H9 (cell line): ENCODE results near the gene SRD5A2. TPM values are rescaled to one million over a fixed set of nuclear protein-coding genes. Genes with fewer than 3 reads are reported as not detected.

Source experiments
- DNase-seq: peaks from one replicate; pipeline ENCODE4 v3.0.0-alpha.2; 2017
- H2AFZ ChIP-seq: one replicate; pipeline ENCODE4 v1.6.1; 2013; ENCODE audit warnings: mild to moderate bottlenecking, low read length, control low read depth, moderate library complexity
- H2AK5ac ChIP-seq: 2 replicates; pipeline ENCODE4 v1.6.1; 2013; ENCODE audit warnings: low read length, control low read depth, mixed read lengths; ENCODE audit not compliant: insufficient read length
- H2BK120ac ChIP-seq: one replicate; pipeline ENCODE4 v1.6.1; 2013; ENCODE audit warnings: low read depth, mild to moderate bottlenecking, low read length, control low read depth, inconsistent platforms; ENCODE audit not compliant: poor library complexity, severe bottlenecking
- H2BK12ac ChIP-seq: 2 replicates; pipeline ENCODE4 v1.6.1; 2013; ENCODE audit warnings: low read length, control low read depth, mixed read lengths, low read depth; ENCODE audit not compliant: insufficient read length
- H2BK15ac ChIP-seq: 2 replicates; pipeline ENCODE4 v1.6.1; 2013; ENCODE audit warnings: low read depth, low read length, control low read depth
- H2BK20ac ChIP-seq: one replicate; pipeline ENCODE4 v1.6.1; 2013; ENCODE audit warnings: low read depth, mild to moderate bottlenecking, low read length, control low read depth, inconsistent platforms; ENCODE audit not compliant: poor library complexity, severe bottlenecking
- H2BK5ac ChIP-seq: 2 replicates; pipeline ENCODE4 v1.6.1; 2013; ENCODE audit warnings: low read length, control low read depth, mixed read lengths; ENCODE audit not compliant: insufficient read length
- H3K14ac ChIP-seq: 2 replicates; pipeline ENCODE4 v1.6.1; 2013; ENCODE audit warnings: low read length, control low read depth; ENCODE audit not compliant: insufficient read depth
- H3K18ac ChIP-seq: 2 replicates; pipeline ENCODE4 v1.6.1; 2013; ENCODE audit warnings: low read depth, mild to moderate bottlenecking, mixed read lengths, low read length, control low read depth; ENCODE audit not compliant: insufficient read length
- H3K23ac ChIP-seq: 2 replicates; pipeline ENCODE4 v1.6.1; 2013; ENCODE audit warnings: low read length, control low read depth, mixed read lengths, low read depth; ENCODE audit not compliant: insufficient read length
- H3K23me2 ChIP-seq: 2 replicates; pipeline ENCODE4 v1.6.1; 2013; ENCODE audit warnings: low read depth, mild to moderate bottlenecking, mixed read lengths, low read length, control low read depth; ENCODE audit not compliant: insufficient read length, poor library complexity, severe bottlenecking
- H3K27ac ChIP-seq: 2 replicates; pipeline ENCODE4 v1.5.1; 2013; ENCODE audit warnings: low read length, control low read depth, mixed read lengths, low read depth; ENCODE audit not compliant: insufficient read length
- H3K27me3 ChIP-seq: 2 replicates; pipeline ENCODE4 v1.6.1; 2013; ENCODE audit warnings: low read length, control low read depth, inconsistent platforms; ENCODE audit not compliant: insufficient read depth
- H3K4ac ChIP-seq: 2 replicates; pipeline ENCODE4 v1.6.1; 2013; ENCODE audit warnings: low read depth, mild to moderate bottlenecking, control low read depth, inconsistent platforms, low read length, moderate library complexity
- H3K4me1 ChIP-seq: 2 replicates; pipeline ENCODE4 v1.6.1; 2013; ENCODE audit warnings: low read length, control low read depth, inconsistent platforms; ENCODE audit not compliant: insufficient read depth
- H3K4me2 ChIP-seq: 2 replicates; pipeline ENCODE4 v1.6.1; 2013; ENCODE audit warnings: low read length, control low read depth, mixed read lengths; ENCODE audit not compliant: insufficient read length, insufficient read depth
- H3K56ac ChIP-seq: 2 replicates; pipeline ENCODE4 v1.6.1; 2013; ENCODE audit warnings: low read depth, mild to moderate bottlenecking, mixed read lengths, low read length, control low read depth; ENCODE audit not compliant: insufficient read length
- H3K79me1 ChIP-seq: 2 replicates; pipeline ENCODE4 v1.6.1; 2013; ENCODE audit warnings: low read depth, mild to moderate bottlenecking, moderate library complexity, low read length, control low read depth, inconsistent platforms; ENCODE audit not compliant: insufficient read depth, poor library complexity, severe bottlenecking
- H3K79me2 ChIP-seq: 2 replicates; pipeline ENCODE4 v1.6.1; 2013; ENCODE audit warnings: low read length, control low read depth, inconsistent platforms; ENCODE audit not compliant: insufficient read depth
- H3K9ac ChIP-seq: 2 replicates; pipeline ENCODE4 v1.6.1; 2013; ENCODE audit warnings: low read length, control low read depth, mixed read lengths; ENCODE audit not compliant: insufficient read length; ENCODE audit errors: extremely low read depth
- H3K9me3 ChIP-seq: one replicate; pipeline ENCODE4 v1.6.1; 2013; ENCODE audit warnings: low read depth, low read length, inconsistent platforms; ENCODE audit not compliant: control insufficient read depth
- H3T11ph ChIP-seq: one replicate; pipeline ENCODE4 v1.6.1; 2013; ENCODE audit warnings: mild to moderate bottlenecking, low read length, control low read depth, inconsistent platforms
- H4K20me1 ChIP-seq: one replicate; pipeline ENCODE4 v1.6.1; 2013; ENCODE audit not compliant: control insufficient read depth, insufficient read length, insufficient read depth
- H4K5ac ChIP-seq: 2 replicates; pipeline ENCODE4 v1.6.1; 2013; ENCODE audit warnings: low read depth, mild to moderate bottlenecking, mixed read lengths, low read length, control low read depth; ENCODE audit not compliant: insufficient read length
- H4K8ac ChIP-seq: replicated peaks from 2 replicates; pipeline ENCODE4 v1.6.1; 2013; ENCODE audit warnings: low read length, control low read depth, mixed read lengths, low read depth; ENCODE audit not compliant: insufficient read length
- H4K91ac ChIP-seq: 2 replicates; pipeline ENCODE4 v1.6.1; 2013; ENCODE audit warnings: low read depth, mild to moderate bottlenecking, moderate library complexity, mixed read lengths, low read length, control low read depth; ENCODE audit not compliant: insufficient read length
- H3K27ac Mint-ChIP-seq, 3 experiments: 2 replicates in 2 of 3; 3 replicates in 1 of 3; pipeline ENCODE4 v1.8.0; 2020 to 2021; ENCODE audit warnings: mixed read lengths in 3 of 3, mild to moderate bottlenecking in 1 of 3, moderate library complexity in 1 of 3
- H3K27me3 Mint-ChIP-seq: 2 replicates; pipeline ENCODE4 v1.8.0; 2021; ENCODE audit warnings: low read depth, mild to moderate bottlenecking, moderate library complexity, mixed read lengths
- H3K36me3 Mint-ChIP-seq, 3 experiments: 2 replicates in 2 of 3; 3 replicates in 1 of 3; pipeline ENCODE4 v1.8.0; 2020 to 2021; ENCODE audit warnings: low read depth in 3 of 3, mixed read lengths in 3 of 3; ENCODE audit not compliant: insufficient read depth in 1 of 3
- H3K4me1 Mint-ChIP-seq, 2 experiments: 2 replicates each; pipeline ENCODE4 v1.8.0; 2020; ENCODE audit warnings: mixed read lengths in 2 of 2
- H3K4me3 Mint-ChIP-seq, 2 experiments: 2 replicates in 1 of 2; 3 replicates in 1 of 2; pipeline ENCODE4 v1.8.0; 2020 to 2021; ENCODE audit warnings: mild to moderate bottlenecking in 2 of 2, mixed read lengths in 2 of 2, moderate library complexity in 1 of 2
- H3K9me3 Mint-ChIP-seq, 2 experiments: 2 replicates in 1 of 2; 3 replicates in 1 of 2; pipeline ENCODE4 v1.8.0; 2020; ENCODE audit warnings: mild to moderate bottlenecking in 2 of 2, mixed read lengths in 2 of 2, moderate library complexity in 1 of 2
- CTCF ChIP-seq: fragments of 200-600 bp; sonication (generic); conservative IDR thresholded peaks from 3 replicates; pipeline ENCODE4 v1.8.0; 2021; ENCODE audit warnings: antibody characterized with exemption, mild to moderate bottlenecking
- WGBS: extraction: QIAGEN DNeasy Blood & Tissue Kit; methylation state at CpG from one replicate; pipeline ENCODE4 v1.1.7; 2013; ENCODE audit warnings: missing lambda C conversion rate, low lambda C conversion rate, mixed read lengths; ENCODE audit not compliant: insufficient read length; ENCODE audit errors: extremely low coverage; 5-methylcytosine and 5-hydroxymethylcytosine counted together
- total RNA-seq: library from RNA; stranded (reverse); gene quantifications from 2 replicates; pipeline ENCODE4 v1.2.1, GENCODE V29; 2021

SRD5A2 gene
- total RNA-seq, 1 experiment from 2014 or later: not detected

DNA sequence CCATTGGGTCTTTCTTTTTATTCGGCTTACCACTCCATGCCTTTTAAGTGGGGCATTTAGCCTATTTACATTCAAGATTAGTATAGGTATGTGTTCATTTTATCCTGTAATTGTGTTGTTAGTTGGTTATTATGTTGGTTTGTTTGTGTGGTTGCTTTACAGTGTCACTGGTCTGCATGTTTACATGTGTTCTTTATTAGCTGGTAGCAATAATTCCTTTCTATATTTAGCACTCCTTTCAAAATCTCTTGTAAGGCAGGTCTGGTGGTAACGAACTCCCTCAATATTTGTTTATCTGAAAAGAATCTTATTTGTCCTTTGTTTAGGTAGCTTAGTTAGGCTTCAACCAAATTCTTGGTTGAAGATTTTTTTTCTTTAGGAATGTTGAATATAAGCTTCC, 97.5 kb downstream of the SRD5A2 start:
- Mint-ChIP-seq H3K9me3 (peaks cover 0 to 3% of the 10 kb centered on the region in 2 experiments; a peak in 1 of 5 replicates), H3K36me3 (peaks cover 0 to 2% (median 0%) of the 10 kb centered on the region in 3 experiments; a peak in 1 of 7 replicates), H3K27me3 (peaks cover 7% of the 10 kb centered on the region), H3K4me3 (no peak overlapping the region), H3K27ac (no peak overlapping the region), H3K4me1 (no peaks in the 10 kb centered on the region; a peak in 1 of 4 replicates)
- no peak overlapping the region for H3K4ac ChIP-seq
- no peaks in the 10 kb centered on the region for H3K4me1 ChIP-seq
- no peak overlapping the region for H3K23ac ChIP-seq
- no peaks in the 10 kb centered on the region for H3K79me2 ChIP-seq
- H2AFZ ChIP-seq: no peak overlapping the region
- no peak overlapping the region for H2AK5ac ChIP-seq
- no peaks in the 10 kb centered on the region for H3K23me2 ChIP-seq
- H3T11ph ChIP-seq: no peak overlapping the region
- H2BK120ac ChIP-seq: no peak overlapping the region
- H3K9me3 ChIP-seq: no peaks in the 10 kb centered on the region
- no peak overlapping the region for H3K18ac ChIP-seq
- no peaks in the 10 kb centered on the region for H3K27me3 ChIP-seq
- no peak for DNase-seq
- no peak overlapping the region for H3K4me2 ChIP-seq
- no peaks in the 10 kb centered on the region for H3K79me1 ChIP-seq
- no peaks in the 10 kb centered on the region for H4K20me1 ChIP-seq
- H2BK12ac ChIP-seq: no peak overlapping the region
- H3K9ac ChIP-seq: no peak overlapping the region
- H4K5ac ChIP-seq: no peak overlapping the region
- H4K8ac ChIP-seq: no peak overlapping the region
- no CpG with 5 or more reads among the region's 2 CpGs for WGBS
- no peak overlapping the region for H4K91ac ChIP-seq
- no peak for TF ChIP-seq CTCF
- H2BK15ac ChIP-seq: no peak overlapping the region
- H3K56ac ChIP-seq: no peak overlapping the region
- no peak overlapping the region for H2BK5ac ChIP-seq
- no peak overlapping the region for H3K27ac ChIP-seq
- no peak overlapping the region for H2BK20ac ChIP-seq
- no peak overlapping the region for H3K14ac ChIP-seq
